Measurements from ENCODE around the gene RTN3.

The RTN3 gene

DNA sequence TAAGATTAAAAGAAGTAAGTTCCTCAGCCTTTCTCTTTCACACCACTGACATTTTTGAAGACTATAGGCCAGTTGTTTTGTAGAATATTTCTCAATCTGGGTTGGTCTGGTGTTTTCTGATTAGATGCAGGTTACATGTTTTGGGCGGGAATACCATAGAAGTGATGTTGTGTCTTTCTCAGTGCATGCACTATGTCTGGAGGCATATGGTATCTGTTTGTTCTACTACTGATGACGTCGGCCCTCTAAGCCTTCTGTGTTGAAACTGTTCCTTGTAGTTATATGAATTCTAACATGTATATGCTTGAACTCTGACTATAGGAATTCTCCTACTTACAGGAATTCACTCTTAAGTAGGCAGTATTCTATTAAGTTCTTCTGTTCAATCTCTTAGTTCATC is 65.7 kb downstream of the RTN3 start:
- Mint-ChIP-seq H3K27me3 (no peaks in the 10 kb centered on the region), H3K4me1 (no peaks in the 10 kb centered on the region), H3K36me3 (ENCODE audit: low read depth) (no peaks in the 10 kb centered on the region), H3K27ac (no peak overlapping the region), H3K9me3 (no peaks in the 10 kb centered on the region), H3K4me3 (no peak overlapping the region)
- no peak for DNase-seq
- no peak for ATAC-seq

DNA sequence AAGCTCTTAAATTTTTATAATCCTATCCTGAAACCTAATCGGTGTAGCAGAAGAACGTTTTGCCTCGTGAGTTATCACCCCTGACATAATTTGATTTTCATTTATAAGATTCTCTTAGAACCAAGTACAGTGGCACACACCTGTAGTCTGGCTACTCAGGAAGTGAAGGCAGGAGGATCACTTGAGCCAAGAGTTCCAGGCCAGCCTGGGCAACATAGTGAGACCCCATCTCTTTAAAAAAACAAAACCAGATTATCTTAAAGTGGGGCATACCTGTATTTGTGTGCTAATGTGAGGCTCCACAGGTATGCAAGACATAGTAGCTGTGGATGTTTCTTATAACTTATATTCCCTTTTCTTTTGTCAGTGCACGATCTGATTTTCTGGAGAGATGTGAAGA is 68.3 kb downstream of the RTN3 start:
- no peak overlapping the region for H3K27ac Mint-ChIP-seq
- ATAC-seq (no peak), DNase-seq (no peak)
- H3K4me1 Mint-ChIP-seq: no peaks in the 10 kb centered on the region
- H3K9me3 Mint-ChIP-seq: no peaks in the 10 kb centered on the region
- H3K4me3 Mint-ChIP-seq: no peak overlapping the region
- H3K27me3 Mint-ChIP-seq: no peaks in the 10 kb centered on the region
- H3K36me3 Mint-ChIP-seq (ENCODE audit: low read depth): peaks cover 11% of the 10 kb centered on the region

DNA sequence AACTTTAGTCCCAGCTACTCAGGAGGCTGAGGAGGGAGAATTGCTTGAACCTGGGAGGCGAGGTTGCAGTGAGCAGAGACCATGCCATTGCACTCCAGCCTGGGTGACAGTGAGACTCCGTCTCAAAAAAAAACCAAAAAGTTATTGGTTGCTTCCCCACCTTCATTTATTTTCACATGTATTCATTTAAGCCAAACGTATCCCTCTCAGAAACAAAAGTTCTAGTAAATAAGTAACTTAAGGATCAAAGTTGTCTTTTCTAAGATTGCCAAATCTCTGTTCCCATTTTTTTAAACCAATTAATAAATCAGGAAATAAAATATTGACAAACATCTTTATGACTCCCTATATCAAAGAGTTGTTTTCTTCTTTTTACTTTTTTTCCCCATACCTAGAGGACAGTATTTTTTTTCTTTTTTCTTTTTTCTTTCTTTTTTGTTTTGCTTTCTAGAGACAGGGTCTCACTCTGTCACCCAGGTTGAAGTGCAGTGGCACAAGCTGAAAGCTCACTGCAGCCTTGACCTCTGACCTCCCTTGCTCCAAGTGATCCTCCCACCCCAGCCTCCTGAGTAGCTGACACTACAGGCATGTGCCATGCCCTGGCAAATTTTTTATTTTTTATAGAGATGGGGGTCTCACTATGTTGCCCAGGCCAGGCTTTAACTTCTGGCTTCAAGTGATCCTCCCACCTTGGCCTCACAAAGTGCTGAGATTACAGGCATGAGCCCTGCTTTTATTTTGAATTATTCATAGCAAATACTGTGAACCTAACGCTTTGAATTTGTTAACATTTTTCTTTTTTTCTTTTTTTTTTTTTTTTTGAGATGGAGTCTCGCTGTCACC is 75.8 kb downstream of the RTN3 start:
- no peak overlapping the region for H3K4me3 Mint-ChIP-seq
- H3K4me1 Mint-ChIP-seq: no peaks in the 10 kb centered on the region
- H3K27me3 Mint-ChIP-seq: no peaks in the 10 kb centered on the region
- no peak for DNase-seq
- H3K36me3 Mint-ChIP-seq (ENCODE audit: low read depth): peaks cover 10% of the 10 kb centered on the region
- no peaks in the 10 kb centered on the region for H3K9me3 Mint-ChIP-seq
- no peak overlapping the region for H3K27ac Mint-ChIP-seq
- ATAC-seq: no peak

DNA sequence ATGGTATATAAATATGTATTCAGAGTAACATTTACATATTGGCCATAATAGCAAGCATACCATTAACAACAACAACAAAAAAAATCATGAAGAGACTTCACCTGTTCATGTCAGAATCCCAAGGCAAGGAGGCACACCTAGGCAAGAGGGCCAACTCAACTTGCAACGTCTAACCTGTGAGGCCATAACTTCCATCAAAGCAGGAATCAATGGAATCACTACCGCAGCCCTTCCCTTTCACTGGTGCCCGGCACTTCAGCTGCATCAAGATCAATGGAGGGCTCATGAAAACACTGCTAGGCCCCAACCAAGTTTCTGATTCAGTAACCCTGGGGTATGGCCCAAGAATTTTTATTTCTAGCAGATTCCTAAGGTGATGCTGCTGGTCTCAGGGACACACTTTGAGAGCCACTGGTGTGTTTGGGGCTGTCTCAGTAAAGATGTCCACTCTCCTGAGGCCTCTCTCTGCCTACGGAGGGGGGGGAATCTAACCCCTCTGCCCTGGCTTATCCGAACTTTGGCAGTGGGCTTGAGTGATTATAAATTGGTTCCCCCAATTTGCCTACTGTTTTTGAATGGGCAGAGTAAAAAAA is 79.3 kb downstream of the RTN3 start:
- DNase-seq (no peak), ATAC-seq (no peak)
- H3K36me3 Mint-ChIP-seq (ENCODE audit: low read depth): no peaks in the 10 kb centered on the region
- no peak overlapping the region for H3K4me3 Mint-ChIP-seq
- H3K27me3 Mint-ChIP-seq: no peaks in the 10 kb centered on the region
- no peaks in the 10 kb centered on the region for H3K4me1 Mint-ChIP-seq
- H3K9me3 Mint-ChIP-seq: no peaks in the 10 kb centered on the region
- no peak overlapping the region for H3K27ac Mint-ChIP-seq

DNA sequence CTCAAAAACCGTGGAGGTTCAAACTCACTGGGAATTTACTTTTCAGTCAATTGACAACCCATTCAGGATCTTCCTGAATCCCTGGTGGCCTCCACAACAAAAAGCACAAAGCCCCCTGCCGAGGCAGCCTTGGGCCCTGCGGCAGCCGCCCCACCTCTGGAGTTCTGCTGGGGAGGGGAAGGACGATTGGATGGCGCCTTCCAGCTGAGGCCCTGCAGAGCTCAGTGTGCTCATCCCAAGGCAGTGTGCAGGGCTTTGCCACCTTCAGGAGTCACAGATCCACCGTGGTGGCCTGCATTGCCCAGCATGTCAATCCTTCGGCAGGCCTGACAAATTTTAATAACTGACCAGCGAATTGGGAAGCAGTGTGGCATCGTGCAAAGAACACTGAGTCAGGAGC is 79.9 kb downstream of the RTN3 start:
- Mint-ChIP-seq H3K4me3 (no peak overlapping the region), H3K36me3 (ENCODE audit: low read depth) (no peaks in the 10 kb centered on the region), H3K4me1 (no peaks in the 10 kb centered on the region), H3K27ac (no peak overlapping the region), H3K9me3 (no peaks in the 10 kb centered on the region), H3K27me3 (no peaks in the 10 kb centered on the region)
- DNase-seq (no peak), ATAC-seq (no peak)

DNA sequence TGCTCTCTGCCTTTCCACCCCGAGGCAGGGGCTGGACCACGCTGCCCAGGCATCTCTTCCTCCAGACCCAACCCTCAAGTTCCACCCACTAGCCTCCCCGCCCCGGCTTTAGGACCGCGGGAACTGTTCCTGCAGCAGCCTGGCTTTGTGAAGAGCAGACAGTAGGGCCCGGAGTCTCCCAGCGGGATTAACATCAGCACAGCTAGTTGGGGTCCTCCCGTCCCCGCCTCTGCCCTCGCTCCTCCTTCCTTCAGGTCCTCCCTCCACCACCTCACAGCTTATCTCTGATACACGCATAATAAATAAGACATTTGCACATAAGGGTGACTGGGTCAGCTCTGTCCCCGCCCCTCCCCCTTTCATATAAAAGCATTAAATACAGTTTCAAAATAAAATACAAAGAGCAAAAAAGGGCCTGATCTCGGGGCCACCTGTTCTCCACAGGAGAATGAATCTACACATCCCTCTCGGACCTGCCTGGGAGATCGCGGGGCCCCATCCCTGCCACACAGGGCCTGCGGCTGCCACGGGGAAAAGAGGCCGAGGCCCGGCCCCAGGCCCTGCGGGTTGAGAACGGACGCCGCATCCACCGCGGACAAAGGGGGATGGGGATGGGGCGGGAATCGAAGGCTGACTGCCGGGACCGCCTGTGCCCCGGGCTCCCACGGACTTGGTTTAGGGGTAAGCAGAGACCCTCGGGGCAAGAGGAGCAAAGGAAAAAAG is 80.8 kb downstream of the RTN3 start:
- peaks cover 3% of the 10 kb centered on the region for H3K4me1 Mint-ChIP-seq
- H3K27ac Mint-ChIP-seq: no peak overlapping the region
- no peaks in the 10 kb centered on the region for H3K27me3 Mint-ChIP-seq
- H3K4me3 Mint-ChIP-seq: no peak overlapping the region
- H3K9me3 Mint-ChIP-seq: no peaks in the 10 kb centered on the region
- H3K36me3 Mint-ChIP-seq (ENCODE audit: low read depth): no peaks in the 10 kb centered on the region
- no peak for DNase-seq
- no peak for ATAC-seq

DNA sequence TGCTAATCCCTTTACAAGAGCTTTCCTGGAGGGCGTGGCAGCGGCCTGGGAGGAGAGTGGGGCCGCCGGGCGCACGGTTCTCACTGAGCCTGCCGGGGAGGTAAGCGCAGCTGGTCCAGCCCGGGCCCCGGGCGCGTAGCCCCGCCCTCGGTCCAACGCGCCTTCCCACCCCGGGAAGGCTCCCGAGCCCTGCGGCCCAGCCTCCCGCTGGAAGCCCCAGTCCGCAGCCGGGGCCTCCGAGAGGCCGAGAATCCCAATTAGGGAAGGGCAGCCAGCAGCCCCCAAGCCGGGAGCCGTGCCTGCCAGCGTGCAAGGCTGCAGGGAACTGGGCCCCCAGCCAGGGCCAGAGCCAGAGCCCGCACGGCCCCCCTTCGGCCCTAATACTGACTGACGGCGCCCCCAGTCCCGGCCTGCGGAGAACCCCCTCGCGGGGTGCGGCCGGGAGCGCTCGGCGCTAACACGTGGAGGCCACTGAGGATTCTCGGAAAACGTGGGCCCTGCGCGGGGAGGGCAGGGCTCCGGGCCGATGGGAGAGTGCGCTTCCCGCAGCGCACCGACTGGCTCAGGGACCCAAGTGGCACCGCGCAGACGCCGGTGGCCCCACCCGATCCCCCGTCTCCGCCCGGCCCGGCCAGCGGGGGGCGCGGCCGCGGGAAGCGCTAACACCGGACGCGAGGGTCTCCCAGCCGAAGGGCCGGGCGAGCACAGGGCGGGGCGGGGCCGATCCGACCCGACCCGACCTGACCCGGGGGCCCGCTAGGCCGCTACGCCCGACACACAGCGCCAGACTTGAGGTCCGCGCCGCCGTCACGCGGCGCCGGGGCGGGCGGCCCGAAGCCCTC is 81.6 kb downstream of the RTN3 start:
- H3K27ac Mint-ChIP-seq: no peak overlapping the region
- peaks cover 11% of the 10 kb centered on the region for H3K4me1 Mint-ChIP-seq
- DNase-seq: no peak
- H3K4me3 Mint-ChIP-seq: no peak overlapping the region
- H3K27me3 Mint-ChIP-seq: no peaks in the 10 kb centered on the region
- no peaks in the 10 kb centered on the region for H3K9me3 Mint-ChIP-seq
- H3K36me3 Mint-ChIP-seq (ENCODE audit: low read depth): no peaks in the 10 kb centered on the region
- no peak for ATAC-seq

DNA sequence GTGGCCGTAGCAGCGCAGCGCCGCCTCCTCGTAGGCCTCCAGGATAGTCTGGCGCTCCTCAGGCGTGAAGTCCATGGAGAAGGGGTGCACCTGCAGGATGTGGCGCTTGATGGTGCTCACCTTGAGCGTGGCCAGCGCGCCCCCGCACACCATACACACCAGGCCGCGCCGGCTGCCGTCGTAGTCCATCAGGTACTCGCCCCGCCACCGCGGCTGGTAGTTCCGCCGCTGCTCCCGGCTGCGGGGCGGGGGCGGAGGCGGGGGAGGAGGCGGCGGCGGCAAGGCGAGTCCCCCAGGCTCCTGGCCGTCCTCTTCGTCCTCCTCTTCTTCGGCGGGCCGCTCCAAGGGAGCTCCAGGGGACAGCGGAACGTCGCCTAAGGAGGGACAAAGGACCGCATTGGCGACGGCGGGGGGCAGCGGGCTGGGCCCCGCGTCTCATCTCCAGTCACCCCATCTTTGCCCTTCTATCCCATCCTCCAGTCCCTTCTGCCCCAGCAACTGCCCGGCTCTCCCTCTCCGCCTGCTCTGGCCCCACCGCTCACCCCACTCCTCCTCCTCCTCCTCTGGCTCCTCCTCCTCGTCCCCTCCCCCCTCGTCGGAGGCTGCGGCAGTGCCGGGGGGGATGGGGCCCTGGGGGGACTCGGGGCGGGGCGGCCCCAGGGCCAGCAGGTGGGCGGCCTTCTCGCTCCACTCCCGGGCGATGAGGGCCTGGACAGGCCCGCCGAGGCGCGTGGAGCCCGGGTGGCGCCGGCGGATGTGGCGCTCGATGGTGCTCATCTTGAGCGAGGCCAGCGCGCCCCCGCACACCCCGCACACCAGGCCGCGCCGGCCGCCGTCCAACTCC is 82.4 kb downstream of the RTN3 start:
- ATAC-seq: no peak

DNA sequence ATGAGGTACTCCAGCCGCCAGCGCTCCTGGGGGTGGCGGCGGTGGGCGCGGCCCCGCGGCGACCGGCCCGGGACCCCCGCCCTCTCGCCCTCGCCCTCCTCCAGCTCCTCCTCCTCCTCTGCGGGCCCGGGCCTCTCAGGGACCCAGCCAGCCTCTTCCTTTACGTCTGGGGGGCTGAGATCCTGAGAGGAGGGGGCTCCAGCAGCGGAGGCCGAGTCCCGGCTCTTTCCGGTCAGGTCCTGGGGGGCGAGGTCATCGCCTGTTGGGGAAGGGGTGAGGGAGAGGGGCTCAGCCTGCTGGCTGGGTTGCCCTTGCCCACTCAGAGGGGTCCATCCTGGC is 83.0 kb downstream of the RTN3 start:
- Mint-ChIP-seq H3K9me3 (no peaks in the 10 kb centered on the region), H3K27me3 (no peaks in the 10 kb centered on the region), H3K4me3 (no peak overlapping the region), H3K27ac (no peak overlapping the region), H3K36me3 (ENCODE audit: low read depth) (no peaks in the 10 kb centered on the region), H3K4me1 (peaks cover 11% of the 10 kb centered on the region)
- ATAC-seq (no peak), DNase-seq (no peak)

More for the DNA sequence above, 82.4 kb downstream of the RTN3 start:
- no peak overlapping the region for H3K4me3 Mint-ChIP-seq
- H3K27ac Mint-ChIP-seq: no peak overlapping the region
- no peak for DNase-seq
- no peaks in the 10 kb centered on the region for H3K36me3 Mint-ChIP-seq (ENCODE audit: low read depth)
- no peaks in the 10 kb centered on the region for H3K27me3 Mint-ChIP-seq
- peaks cover 11% of the 10 kb centered on the region for H3K4me1 Mint-ChIP-seq
- H3K9me3 Mint-ChIP-seq: no peaks in the 10 kb centered on the region

DNA sequence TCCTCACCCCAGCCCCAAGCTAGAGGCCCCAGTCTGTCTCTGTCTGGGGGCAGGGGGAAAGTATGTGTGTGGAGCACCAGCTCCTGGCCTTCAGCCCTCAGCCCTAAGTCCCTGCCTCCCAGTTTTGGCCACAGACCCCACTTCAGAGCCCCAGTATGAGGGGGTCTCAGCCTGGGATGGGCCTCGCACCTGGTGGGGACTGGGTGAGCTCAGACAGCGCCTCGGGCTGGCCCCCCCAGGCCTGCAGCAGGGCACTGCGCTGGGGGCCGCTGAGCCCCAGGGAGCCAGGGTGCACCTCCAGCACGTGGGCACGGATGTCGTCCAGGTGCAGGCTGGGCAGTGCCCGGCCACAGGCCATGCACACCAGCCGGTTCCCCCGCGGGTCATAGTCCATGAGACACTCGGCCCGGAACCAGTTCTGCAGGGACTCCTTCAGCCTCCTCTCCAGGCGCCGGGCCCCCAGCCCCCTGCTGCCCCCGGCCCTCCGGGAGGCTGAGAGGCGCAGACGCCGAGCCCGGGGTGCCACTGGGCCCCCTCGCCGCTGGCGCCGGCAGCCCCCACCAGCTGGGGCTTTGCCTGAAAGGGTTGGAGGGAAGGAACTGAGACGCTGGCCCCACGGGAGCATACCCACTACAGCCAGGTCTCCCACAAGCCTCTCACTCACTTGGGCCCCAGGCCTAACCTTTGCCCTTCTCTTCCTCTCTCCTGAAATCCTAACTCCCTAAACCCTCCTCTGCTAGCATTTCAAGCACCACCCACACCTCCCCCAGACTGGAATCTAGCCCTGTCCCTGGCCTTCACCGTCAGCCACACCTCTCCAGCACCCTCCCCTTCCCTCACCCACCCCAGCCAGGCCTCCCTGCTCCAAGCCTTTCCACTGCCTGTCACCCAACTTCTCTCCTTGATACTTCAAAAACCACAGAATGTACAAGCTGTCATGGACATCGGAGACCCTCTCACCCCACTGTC is 83.7 kb downstream of the RTN3 start:
- H3K4me1 Mint-ChIP-seq: peaks cover 11% of the 10 kb centered on the region
- H3K27me3 Mint-ChIP-seq: peaks cover 3% of the 10 kb centered on the region
- no peak overlapping the region for H3K4me3 Mint-ChIP-seq

DNA sequence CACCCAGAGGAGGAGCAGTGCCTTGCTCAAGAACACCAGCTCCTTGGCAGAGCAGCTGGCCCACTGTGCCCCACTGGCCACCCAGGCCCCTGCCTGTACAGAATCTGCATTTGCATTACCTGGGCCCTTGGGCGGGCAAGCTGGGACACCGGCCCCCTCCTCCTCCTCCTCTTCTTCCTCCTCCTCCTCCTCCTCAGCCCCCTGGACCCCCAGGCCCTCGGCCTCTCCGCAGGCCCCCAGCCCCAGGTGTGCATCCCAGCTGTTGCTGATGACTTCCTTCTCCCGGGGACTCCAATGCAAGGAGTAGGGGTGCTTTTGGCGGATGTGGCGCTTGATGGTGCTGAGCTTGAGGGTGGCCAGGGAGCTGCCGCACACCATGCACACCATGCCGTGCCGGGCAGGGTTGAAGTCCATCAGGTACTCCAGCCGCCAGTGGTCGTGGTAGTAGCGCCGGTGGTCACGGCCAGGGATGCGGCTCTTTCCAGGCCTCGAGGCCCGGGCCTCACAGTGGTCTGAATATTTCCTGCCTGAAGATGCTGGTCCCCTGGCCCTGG is 84.5 kb downstream of the RTN3 start:
- peaks cover 14% of the 10 kb centered on the region for H3K4me1 Mint-ChIP-seq
- ATAC-seq (no peak), DNase-seq (no peak)
- H3K9me3 Mint-ChIP-seq: no peaks in the 10 kb centered on the region
- H3K27me3 Mint-ChIP-seq: peaks cover 8% of the 10 kb centered on the region
- no peak overlapping the region for H3K27ac Mint-ChIP-seq
- no peaks in the 10 kb centered on the region for H3K36me3 Mint-ChIP-seq (ENCODE audit: low read depth)
- no peak overlapping the region for H3K4me3 Mint-ChIP-seq

More for the DNA sequence above, 83.7 kb downstream of the RTN3 start:
- Mint-ChIP-seq H3K27ac (no peak overlapping the region), H3K36me3 (ENCODE audit: low read depth) (no peaks in the 10 kb centered on the region), H3K9me3 (no peaks in the 10 kb centered on the region)
- DNase-seq (no peak), ATAC-seq (no peak)

DNA sequence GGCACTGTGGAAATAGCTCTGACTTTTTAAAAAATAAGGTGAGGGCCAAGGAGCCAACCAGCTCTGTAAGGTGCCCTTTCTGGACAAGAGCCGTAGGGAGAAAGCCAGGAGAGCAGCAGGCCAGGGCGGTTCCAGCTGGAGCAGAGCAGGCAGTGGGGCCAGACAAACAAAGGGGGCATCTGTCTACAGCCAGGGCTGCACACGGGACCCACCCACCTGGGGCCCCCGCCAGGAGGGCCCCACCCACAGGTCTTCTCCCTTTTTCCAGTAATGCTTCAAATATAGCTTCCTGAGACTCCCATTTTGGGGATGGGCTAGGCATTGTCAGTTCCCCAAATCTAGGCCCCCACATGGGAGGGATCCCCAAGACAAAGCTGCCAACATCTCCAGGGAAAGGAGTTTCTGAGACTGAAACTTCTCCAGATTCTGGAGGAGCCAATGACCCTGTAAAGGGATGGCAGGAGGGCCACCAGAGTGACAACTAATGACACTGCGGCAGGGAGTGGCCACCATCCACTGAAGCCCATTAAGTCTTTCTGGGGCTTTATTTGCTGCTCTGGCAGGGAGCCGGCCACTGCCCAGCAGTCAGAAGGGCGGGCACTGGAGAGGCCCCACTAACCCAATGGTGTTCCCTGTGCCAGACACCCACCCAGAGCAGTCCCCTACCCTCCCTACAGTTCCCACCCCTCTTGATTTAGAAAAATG is 85.4 kb downstream of the RTN3 start:
- peaks cover 14% of the 10 kb centered on the region for H3K4me1 Mint-ChIP-seq
- no peaks in the 10 kb centered on the region for H3K9me3 Mint-ChIP-seq
- ATAC-seq: no peak
- H3K4me3 Mint-ChIP-seq: peak overlapping the region; percentile 90
- H3K27me3 Mint-ChIP-seq: peaks cover 14% of the 10 kb centered on the region
- H3K36me3 Mint-ChIP-seq (ENCODE audit: low read depth): no peaks in the 10 kb centered on the region
- no peak overlapping the region for H3K27ac Mint-ChIP-seq
- DNase-seq: no peak

All from activated naive CD8-positive, alpha-beta T cell treated with anti-CD3 and anti-CD28 coated beads, Interleukin-2, amount 50 U/mL, for 24 hours (primary cell).